RCC 7860 (cell line): Measurements from ENCODE around the gene FBXW12.
"Not testable (repeated sequence)": the region's sequence is repeated elsewhere in the genome, so short reads cannot be mapped to it uniquely, and the experiment has no call there.

ENCODE experiments used
- DNase-seq: peaks from one replicate; pipeline ENCODE4 v3.0.0-alpha.2; 2015; ENCODE audit warnings: low spot score
- FAIRE-seq: peaks from 2 replicates; lab custom pipeline; 2012; peaks lifted over from hg19 to GRCh38; lab: Jason Lieb, UNC

FBXW12 gene

DNA sequence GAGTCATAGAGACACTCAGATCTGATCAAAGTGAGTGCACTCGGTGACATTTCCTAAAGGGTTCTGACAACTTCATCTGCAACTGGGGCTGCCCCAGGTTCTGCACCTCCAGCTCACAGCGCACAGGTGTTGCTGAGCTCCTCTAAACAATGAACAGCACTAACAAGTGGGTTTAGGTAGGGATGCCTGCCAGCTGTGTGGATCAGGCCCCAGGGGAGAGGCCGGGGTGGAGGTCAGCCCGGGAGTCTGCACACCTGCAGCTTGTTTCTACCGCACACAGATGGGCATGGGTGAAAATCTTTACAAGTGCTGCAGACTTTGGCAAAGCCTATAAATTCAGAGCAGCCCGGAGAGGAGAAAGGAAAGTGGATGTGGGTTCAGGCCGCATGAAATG lies 355 bp downstream of the FBXW12 start:
- FAIRE-seq (no peak), DNase-seq (no peak)

DNA sequence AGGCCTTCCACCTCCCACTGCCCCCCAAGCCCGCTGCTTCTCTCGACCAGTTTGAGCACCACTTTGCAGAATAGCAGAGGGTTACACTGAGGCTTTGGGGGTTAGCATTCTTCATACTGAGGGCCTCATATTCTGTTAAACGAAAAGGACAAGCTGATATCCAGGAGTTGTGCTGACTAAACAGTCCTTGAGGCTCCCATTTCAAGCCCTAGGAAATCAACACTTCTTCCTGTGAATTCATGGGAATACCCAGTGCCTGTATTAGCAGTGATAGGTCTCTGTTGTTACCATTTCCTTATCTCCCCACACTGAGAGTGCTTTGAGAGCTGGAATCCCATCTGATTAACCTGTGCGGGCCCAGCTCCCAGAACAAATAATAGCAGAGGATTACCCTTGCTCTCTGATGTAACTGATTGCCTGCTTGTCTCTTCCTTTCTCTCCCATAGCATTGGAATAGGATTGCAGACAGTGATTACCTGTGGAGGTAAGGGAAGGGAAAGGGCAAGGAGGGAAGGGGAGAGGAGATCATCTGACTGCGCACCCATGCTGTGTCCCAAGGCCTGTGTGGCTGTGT lies 930 bp downstream of the FBXW12 start:
- FAIRE-seq (no peak), DNase-seq (no peak)

DNA sequence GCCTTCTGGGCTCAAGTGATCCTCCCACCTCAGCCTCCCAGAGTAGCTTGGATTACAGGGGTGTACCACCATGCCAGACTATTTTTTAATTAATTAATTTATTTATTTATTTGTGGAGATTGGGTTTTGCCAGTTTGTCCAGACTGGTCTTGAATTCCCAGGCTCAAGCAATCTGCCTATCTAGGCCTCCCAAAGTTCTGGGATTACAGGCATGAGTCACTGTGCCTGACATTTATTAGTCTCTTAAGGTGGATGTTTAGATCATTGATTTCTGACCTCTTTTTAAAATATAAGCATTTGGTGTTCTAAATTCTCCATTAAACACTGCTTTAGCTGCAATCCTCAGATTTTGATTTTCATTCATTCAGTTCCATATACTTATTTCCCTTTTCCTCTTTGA lies 15.6 kb downstream of the FBXW12 start:
- no peak for DNase-seq
- FAIRE-seq: no peak

DNA sequence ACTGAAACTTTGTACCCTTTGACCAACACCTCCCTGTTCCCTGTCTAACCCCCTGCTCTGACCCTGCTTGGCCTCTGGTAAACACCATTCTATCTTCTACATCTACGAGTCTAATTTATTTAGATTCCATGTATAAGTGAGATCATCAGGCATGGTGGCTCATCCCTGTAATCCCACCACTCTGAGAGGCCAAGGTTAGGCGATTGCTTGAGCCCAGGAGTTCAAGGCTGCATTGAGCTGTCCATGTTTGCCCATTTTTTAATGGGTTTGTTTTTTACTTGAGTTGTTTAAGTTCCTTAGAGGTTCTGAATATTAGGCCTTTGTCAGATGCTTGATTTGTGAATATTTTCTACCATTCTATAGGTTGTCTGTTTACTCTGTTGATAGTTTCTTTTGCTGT lies 16.9 kb downstream of the FBXW12 start:
- DNase-seq (no peak), FAIRE-seq (no peak)

DNA sequence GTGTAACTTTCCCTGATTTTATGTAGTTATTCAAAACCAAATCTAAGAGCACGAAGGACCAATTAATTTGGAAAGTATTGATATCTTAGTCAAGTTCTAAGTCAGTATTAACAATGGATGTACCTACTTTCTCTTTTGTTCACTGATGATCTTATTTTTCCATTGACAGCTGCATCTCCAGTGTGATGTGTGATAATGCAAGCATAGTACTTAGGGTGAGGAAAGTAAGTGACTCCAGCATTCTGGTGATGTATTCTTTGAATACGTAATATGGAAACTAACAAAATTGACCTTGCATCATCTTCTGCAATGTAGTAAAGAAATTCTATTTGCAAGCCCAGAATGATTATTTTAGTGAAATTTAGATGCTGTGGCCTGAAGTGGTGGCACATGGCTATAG lies 22.4 kb downstream of the FBXW12 start:
- DNase-seq: no peak
- FAIRE-seq: no peak

DNA sequence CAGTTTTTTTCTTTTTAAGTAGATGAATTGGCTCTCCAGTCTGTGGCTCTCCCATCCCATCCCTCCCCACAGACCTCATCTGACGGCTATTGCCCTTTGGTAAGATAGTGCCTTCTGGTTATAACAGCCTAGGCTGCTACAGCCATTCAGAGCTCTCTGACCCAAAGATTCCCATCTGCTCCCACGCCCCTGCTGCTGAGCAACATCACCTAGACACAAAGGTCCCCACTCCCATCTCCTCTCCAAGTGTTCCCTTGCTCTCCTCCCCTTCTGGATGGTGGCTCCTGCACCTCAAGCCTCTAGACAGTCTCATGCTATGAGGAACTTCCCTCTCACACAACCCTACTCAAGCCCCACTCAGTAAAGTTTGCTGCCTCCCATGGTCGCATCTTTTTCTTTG lies 23.7 kb downstream of the FBXW12 start:
- no peak for FAIRE-seq
- DNase-seq: no peak

DNA sequence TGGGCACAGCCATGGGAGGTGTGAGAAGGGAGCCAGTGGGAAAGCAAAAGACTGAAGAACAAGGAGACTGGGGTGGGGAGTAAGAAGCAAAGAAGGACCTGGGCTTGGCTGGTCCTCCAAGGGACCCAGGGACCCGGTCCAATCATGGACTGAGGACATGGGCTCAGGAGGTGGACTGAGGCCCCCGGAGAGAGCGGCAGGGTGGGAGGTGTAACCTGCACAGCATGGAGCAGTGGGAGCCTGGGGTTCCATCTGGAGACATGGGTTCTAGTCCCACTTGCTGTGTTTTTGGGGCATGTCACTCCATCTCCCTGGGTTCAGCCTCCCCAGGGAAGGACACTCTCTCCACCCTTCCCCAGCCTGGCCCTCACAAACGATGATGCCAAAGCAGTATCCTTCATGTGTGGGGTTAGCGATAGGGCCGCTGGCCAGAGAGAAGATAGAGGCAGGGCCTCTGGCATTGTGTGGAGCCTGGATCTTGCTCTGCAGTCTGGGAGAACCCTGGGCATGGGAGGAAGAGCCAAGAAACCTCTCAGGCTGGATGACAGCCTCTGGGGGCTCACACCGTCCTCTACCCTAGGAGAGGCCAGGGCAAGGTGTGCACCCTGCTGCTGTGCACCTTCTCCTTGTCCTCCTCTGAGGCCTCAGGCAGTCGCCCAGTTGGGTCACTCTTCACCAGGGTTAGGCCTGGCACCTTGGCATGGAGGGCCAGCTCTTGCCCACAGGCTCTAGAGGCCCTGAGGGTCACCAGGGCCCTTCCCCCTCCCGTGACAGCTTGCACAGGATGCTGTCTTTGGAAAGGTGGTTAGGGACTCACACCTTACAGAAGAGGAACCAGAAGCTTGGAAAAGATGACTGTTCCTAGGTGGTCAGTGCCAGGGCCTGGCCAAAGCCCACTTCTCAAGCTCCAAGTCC lies 26.0 kb downstream of the FBXW12 start:
- no peak for DNase-seq
- FAIRE-seq: no peak

DNA sequence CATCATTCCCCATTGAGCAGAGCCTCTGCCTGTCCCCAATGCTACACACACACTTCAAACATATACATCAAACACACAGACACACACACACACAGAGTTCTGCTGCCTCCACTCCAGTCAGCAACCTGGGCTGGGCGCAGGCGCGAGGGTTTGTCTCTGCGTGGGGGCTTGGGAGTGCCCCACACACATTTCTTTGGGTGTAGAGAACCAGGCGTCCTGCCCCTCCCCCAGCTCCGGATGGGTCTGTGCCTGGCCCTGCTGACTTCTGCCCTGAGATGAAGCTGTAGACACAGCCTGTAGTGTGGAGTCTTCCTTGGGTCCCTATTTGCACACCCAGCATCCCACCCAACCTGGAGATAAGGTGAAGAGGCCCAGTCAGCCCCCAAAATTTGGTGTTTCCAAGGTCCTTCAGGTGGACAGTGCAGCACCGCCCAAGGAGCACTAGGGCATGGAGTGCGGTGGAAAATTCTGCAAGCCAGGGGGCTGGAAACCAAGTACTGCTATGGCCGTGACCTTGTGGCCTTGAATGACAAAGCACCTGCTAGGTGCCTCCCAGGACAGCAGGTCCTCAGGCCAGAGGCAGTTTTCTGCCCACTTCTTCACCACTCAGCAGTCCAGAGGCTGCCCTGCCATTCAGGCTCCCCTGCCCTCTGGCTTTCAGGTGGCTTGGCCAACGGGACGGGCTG lies 26.8 kb downstream of the FBXW12 start:
- no peak for DNase-seq
- FAIRE-seq: no peak

DNA sequence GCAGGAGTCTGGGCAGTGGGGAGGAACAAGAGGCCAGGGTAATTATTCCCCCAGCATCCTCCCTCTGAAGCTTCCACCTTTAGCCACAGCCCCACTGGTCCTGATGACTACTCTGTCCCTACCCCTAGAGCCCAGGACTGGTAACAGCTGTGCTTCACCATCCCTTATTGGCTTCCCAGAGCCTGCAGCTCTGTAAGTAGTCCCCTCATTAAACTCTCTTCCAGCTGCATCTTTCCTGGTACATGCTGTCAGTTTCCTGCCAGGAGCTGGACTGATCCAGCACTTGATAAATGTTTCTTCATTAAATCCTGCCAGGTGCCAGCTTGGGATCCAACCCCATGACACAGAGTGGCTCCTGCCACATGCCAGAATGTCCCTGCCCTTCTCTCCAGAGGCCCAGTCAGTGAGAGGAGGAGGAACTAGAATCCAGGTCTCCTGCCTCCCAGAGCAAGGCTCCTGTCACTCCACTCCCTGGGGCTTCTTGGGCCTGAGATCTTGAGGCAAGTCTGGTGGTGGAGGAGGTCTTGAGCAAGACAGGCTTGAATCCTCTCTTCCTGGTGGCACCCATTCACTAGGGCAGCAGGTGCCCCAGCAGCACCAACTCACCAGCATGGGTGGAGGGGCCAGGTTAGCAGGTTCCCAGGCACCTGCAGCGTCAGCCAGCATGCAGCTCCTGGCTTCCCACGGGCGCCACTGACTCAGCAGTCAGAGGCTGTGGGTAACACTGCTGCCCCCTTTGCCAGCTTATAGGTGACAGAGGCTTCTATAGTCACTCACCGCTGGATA lies 27.6 kb downstream of the FBXW12 start:
- no peak for FAIRE-seq

DNA sequence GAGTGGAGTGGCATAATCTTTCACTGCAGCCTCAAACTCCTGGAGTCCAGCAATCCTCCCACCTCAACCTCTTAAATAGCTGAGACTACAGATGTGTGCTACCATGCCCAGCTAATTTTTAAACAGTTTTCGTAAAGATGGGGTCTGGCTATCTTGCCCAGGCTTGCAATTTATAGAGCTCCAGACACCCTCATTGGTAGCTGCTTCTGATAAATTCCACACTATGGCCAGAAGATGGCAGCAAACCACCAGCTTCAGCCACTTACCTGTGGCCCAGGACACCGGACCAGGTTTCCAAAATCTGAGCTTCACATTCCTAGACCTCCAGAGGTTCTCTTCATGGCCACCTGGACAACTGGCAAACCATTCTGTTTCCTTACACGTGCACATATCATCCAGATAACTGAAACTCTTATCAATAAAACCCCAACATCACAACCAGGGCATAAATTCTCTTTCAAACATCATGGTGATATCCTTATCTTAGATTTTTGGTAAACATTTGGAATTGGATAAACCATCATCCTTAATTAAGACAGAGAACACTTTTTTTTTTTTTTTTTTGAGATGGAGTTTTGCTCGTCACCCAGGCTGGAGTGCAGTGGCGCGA lies 28.9 kb downstream of the FBXW12 start:
- no peak for FAIRE-seq
- peak; percentile 48 for DNase-seq

More for the DNA sequence above, 27.6 kb downstream of the FBXW12 start:
- no peak for DNase-seq

DNA sequence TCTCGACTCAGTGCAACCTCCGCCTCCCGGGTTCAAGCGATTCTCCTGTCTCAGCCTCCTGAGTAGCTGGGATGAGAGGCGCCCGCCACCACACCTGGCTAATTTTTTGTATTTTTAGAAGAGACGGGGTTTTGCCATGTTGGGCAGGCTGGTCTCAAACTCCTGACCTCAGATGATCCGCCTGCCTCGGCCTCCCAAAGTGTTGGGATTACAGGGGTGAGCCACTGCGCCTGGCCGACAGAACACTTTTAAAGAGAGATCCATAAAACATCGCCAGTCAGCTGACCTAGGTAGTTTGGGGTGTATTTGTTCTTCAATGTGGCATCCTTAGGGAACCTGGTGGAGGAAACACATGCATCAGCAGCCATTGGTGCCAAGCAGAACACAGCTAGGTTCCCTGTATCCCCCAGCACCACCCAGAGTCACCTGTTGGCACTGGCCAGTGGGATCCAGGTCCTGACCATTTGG lies 29.4 kb downstream of the FBXW12 start:
- FAIRE-seq, DNase-seq: not testable (repeated sequence)

DNA sequence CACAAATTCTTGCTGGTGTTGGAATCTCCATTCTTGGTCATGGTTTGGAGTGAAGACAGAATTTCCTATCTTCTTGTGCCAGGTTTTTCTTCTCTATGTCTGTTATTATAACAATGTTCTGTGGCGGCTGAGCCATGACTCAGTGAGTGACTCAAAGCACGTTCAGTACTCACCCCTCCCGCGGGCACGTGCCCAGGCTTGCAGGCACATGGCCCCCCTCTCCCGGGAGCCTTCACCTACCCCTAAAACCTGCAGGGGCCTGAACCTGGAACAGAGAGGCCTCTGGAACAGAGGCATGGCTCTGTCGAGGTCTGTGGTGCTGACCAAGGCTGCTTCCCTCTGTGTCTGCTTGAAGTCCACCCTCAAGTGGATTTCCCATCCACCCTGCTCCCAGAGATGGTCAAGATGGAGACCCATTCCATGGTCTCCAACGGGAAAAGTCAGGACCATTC lies 30.3 kb downstream of the FBXW12 start:
- peak; percentile 30 for FAIRE-seq
- peak; percentile 58 for DNase-seq

DNA sequence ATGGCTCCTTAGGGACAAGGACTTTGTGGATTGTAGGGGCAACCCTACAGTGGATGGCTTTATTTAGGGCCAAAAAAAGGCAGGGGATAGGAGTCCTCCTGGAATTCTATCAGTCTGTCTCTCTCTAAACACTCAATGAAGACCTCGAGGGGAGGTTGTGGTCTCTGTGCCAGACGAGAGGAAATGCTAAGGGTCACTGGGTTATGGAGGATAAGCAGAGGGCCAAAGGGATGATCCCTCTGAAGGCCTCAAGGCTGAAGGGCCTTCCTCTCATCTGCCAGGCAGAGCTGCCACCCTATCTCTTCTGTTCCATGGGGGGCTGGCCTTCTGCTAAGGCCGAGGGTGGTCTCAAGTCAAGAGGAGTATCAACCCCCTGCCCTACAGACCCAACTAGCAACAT lies 30.9 kb downstream of the FBXW12 start:
- FAIRE-seq (no peak), DNase-seq (no peak)

DNA sequence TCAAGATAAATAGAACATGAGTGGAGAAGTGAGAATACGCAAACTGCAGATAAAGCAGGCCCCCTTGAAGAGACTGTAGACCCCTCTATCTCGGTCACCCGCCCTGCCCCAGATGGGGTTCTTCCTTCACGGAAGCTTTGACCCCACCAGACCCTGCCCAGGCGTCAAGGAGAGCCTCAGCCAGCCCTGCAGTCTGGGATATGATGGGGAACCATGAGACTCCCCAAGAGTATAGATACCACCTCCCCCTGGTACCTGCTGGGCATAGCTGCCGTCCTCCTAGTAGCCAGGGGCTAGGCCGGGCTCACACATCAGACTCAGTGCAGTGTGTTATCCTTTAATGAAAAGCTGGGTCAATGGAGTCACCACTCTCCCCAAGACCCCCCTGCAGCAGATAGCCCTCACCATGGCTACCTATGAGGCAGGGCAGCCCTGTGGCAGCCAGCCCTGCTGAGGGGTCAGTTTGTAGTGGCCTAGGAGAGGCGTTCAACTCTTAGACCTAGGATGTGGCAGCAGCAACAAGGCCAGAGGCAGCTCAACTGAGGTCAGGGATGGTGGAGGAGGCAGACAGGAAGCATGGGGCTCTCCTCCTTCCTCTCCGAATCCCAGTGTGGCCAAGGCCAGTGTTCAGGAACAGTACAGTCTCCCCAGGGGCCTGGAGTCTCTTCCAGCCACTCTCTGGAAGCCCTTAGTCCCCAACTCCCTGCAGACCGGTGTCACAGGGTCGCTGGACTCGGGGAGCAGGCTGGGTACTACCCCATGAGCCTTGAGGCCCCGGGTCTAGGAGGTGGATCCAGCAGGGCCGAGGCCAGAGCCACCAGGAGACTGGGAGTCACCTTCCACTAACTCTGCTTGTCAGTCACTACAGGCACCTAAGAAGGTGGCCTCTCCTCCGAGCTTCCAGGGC lies 31.8 kb downstream of the FBXW12 start:
- no peak for FAIRE-seq

DNA sequence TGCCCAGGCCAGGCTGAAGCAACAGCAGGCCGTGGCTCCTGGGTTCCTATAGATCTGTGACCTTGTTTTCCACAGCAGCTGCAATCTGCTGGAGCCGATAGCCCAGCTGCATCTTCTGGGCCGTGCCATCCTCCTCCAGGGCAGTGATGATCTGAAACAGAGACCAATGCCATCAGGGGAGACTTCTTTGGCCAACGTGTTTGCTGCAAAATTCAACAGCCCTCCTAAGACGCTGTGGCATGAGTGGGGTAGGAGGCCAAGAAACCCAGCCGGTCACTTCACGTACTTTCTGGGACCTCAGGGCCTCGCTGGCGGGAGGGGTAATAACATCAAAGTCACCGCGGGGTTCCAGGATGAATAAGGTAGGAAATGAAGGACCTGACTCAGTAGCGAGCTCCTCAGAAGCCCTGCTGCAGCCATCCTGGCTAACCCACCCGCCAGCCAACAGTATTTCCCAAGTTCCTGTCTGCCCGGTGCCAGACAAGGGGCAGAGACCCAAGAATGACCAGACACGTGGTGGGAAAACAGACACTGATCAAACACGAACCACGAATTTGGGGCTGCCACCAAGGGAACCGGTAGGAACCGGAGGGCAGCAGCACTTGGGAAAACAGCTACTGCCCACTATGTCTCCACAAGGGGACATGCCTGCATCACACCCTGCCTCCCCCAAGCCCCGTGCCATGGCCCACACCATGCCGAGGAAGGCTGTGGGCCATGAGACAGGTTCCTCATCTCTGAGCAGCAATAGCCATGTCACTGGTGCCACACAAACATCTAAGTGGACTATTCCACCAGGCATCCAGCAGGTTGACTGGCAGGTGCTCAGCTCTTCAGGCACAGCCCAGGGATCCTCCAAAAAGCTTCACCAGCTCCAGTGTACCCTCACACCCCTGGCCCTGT lies 32.7 kb downstream of the FBXW12 start:
- DNase-seq: no peak
- no peak for FAIRE-seq

More for the DNA sequence above, 31.8 kb downstream of the FBXW12 start:
- no peak for DNase-seq

DNA sequence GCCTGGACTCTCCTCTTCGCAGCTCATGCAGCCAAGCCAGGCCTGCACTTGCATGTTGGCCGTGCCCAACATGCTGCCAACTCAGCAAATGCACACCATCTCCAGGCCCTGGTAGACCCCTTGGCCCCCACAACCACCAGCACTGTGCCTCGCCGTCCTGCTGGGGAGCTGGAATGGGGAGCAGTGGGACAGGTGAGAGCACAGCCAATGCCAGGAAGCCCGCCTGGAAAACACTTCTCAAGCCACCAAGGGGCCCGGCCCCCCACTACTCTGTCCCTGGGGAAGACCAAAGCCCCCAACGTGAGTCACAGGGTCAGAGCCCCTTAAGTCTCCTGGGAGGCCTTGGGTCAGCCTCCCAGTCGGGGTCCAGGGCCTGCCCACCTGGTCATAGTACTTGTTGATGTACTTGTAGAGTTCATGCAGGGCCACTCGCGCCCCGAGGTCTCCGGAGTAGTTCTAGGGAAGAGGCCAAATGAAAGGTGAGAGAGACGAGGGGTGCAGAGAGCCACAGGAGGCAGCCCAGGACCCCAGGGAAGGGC lies 33.4 kb downstream of the FBXW12 start:
- DNase-seq (no peak), FAIRE-seq (no peak)

DNA sequence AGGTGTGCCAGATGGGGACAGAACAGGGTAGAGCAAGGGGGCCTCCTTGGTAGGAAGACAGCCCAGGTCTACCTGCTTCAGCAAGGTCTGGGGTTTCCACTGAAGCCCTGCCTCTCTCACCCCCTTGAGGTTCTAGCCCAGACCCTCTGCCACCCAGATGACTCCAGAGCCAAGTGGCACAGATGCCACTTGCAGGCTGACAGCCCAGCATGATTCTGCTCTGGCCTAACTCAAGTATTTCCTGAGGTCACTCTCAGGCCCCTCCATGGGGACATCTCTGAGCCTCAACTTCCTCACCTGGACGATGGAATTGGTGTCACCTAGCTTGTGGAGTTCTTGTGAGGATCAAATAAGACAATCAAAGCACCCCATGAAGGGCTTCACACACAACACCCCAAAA lies 34.0 kb downstream of the FBXW12 start:
- FAIRE-seq (no peak), DNase-seq (no peak)
